Measurements from ENCODE around the gene CYP2J2.
"Not testable (repeated sequence)": the region's sequence is repeated elsewhere in the genome, so short reads cannot be mapped to it uniquely, and the experiment has no call there.

CYP2J2 gene, protein sequence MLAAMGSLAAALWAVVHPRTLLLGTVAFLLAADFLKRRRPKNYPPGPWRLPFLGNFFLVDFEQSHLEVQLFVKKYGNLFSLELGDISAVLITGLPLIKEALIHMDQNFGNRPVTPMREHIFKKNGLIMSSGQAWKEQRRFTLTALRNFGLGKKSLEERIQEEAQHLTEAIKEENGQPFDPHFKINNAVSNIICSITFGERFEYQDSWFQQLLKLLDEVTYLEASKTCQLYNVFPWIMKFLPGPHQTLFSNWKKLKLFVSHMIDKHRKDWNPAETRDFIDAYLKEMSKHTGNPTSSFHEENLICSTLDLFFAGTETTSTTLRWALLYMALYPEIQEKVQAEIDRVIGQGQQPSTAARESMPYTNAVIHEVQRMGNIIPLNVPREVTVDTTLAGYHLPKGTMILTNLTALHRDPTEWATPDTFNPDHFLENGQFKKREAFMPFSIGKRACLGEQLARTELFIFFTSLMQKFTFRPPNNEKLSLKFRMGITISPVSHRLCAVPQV

DNA sequence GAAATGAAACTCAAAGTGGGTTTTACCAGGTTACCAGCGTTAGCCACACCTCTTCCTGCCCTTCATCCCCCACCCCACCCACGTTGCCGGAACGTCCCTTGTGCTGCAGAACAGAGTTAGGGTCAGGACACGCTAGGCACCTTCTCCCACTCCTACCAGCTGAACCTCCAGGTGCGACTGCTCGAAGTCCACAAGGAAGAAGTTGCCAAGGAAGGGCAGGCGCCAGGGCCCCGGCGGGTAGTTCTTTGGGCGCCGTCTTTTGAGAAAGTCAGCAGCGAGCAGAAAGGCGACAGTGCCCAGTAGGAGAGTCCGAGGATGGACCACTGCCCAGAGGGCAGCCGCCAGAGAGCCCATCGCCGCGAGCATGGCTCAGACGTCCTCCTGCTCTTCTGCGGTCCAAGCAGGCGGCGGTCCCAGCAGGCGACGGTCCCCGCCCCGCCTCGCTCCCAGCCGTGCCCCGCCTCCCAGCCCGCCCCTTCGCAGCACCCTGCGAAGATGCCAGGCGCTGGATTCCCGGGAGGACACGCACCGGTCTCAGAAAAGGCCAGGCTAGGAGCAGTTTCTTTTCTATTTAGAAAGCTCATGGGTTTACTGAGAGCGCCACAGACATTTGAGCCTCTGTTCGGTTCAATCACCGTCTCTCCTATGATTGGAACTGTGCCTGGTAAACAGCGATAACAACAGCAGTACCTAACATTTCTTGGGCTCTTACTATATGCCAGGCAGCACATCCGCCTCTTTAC is at the start of gene CYP2J2:
TSS of gene CYP2J2 (minus strand) at position 393 of the 743 bp plus-strand sequence. CDS start at position 366, 27 bp downstream.
- peak within 1 kb of the TSS; percentile 66 for H3K27ac Mint-ChIP-seq

DNA sequence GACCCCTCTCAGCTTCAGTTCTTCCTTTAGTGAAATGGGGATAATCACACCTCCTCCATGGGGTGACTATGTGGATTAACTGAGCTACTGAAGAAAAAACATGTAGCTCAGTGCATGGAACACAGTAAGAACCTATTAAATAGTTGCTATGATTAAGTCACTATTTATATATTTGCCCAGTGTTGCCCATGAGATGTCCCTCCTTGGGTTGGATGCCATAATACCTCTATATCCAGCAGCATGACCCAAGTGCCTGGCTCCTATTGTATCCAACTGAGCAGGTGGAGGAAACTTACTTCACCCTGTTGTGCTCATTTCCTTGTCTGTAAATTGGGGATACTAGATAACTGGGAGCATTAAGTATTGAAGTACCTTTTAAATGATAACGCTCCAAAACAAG is 47.1 kb upstream of the CYP2J2 start:
- Mint-ChIP-seq H3K27ac (no peak overlapping the region), H3K27me3 (peaks cover 33% of the 10 kb centered on the region), H3K36me3 (ENCODE audit: low read depth) (no peaks in the 10 kb centered on the region), H3K4me1 (ENCODE audit: low read depth) (no peaks in the 10 kb centered on the region), H3K4me3 (no peak overlapping the region), H3K9me3 (no peaks in the 10 kb centered on the region)

More for the DNA sequence above, at the start of gene CYP2J2:
- Mint-ChIP-seq H3K36me3 (ENCODE audit: low read depth) (no peaks in the 10 kb centered on the region), H3K4me1 (ENCODE audit: low read depth) (peaks cover 14% of the 10 kb centered on the region), H3K4me3 (peak within 1 kb of the TSS; percentile 84), H3K27me3 (peaks cover 46% of the 10 kb centered on the region), H3K9me3 (peaks cover 14% of the 10 kb centered on the region)

DNA sequence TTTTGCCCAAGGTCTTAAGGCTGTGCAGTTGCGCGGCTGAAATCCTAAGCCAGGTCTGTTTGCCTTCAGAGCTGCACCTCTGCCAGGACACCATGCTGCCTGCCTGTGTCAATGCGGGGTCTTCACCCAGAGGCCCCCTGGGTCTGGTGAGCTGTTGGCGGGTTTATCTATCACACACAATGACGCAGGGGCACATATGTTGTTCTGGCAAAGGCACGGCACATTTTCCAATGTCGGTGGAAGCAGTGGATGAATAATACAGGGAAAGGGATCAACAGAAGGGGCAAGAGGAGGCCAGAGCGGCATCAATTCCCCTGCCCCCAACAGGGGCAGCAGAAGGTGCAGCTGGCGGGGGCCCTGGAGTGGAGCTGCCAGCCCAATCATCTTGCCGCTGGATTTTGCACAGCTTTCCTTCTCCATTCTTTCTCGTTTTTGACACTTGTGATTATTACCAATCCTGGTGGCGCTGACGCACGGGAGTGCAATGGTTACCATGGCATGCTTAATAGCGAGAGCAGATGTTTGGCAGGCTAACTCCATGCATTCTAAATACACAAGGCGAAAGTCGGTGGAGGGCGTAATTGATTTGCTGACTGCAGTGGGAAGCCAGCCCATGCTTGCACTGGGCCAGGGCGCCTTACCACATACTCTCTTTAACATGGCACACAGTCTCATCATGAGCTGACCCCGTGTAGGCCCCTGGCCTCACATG is 45.8 kb upstream of the CYP2J2 start:
- Mint-ChIP-seq H3K36me3 (ENCODE audit: low read depth) (no peaks in the 10 kb centered on the region), H3K4me1 (ENCODE audit: low read depth) (no peaks in the 10 kb centered on the region), H3K27ac (no peak overlapping the region), H3K9me3 (no peaks in the 10 kb centered on the region), H3K27me3 (peaks cover 33% of the 10 kb centered on the region), H3K4me3 (no peak overlapping the region)

DNA sequence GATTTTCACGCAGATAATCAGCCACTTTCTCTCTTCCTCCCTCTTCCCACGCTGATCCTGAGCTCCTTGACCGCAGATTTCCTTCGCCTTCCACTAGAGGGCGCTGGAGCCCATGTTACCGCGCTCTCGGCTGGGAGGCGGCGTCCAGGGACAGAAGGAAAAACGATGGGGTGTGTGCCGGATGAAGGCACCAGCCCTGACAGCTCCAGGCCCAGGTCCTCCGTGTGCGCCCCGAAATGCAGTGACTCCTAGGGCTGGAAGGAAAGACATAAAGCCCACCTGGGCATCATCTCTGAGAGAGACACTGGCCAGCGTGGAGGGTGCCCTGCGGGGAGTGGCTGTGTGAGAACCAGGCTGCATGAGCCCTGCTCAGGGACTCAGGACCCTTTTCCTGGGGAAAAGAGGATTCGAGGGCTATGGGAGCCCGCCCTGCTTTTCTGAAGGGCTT is 44.9 kb upstream of the CYP2J2 start:
- no peaks in the 10 kb centered on the region for H3K4me1 Mint-ChIP-seq (ENCODE audit: low read depth)
- no peak overlapping the region for H3K27ac Mint-ChIP-seq
- no peak overlapping the region for H3K4me3 Mint-ChIP-seq
- H3K36me3 Mint-ChIP-seq (ENCODE audit: low read depth), result no peaks in the 10 kb centered on the region
- H3K27me3 Mint-ChIP-seq, result peaks cover 28% of the 10 kb centered on the region
- no peaks in the 10 kb centered on the region for H3K9me3 Mint-ChIP-seq

DNA sequence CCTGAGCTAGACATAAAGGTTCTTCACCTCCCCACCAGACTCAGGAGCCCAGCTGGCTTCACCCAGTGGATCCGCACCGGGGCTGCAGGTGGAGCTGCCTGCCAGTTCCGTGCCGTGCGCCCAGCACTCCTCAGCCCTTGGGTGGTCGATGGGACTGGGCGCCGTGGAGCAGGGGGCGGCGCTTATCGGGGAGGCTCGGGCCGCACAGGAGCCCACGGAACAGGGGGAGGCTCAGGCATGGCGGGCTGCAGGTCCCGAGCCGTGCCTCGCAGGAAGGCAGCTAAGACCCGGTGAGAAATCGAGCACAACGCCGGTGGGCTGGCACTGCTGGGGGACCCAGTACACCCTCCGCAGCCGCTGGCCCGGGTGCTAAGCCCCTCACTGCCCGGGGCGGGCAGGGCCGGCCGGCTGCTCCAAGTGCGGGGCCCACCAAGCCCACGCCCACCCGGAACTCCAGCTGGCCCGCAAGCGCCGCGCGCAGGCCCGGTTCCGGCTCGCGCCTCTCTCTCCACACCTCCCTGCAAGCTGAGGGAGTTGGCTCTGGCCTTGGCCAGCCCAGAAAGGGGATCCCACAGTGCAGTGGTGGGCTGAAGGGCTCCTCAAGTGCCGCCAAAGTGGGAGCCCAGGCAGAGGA is 43.1 kb upstream of the CYP2J2 start:
- not testable (repeated sequence) for H3K9me3 Mint-ChIP-seq; H3K4me1 Mint-ChIP-seq (ENCODE audit: low read depth); H3K36me3 Mint-ChIP-seq (ENCODE audit: low read depth); H3K4me3 Mint-ChIP-seq; H3K27ac Mint-ChIP-seq
- H3K27me3 Mint-ChIP-seq, result peaks cover 15% of the 10 kb centered on the region

DNA sequence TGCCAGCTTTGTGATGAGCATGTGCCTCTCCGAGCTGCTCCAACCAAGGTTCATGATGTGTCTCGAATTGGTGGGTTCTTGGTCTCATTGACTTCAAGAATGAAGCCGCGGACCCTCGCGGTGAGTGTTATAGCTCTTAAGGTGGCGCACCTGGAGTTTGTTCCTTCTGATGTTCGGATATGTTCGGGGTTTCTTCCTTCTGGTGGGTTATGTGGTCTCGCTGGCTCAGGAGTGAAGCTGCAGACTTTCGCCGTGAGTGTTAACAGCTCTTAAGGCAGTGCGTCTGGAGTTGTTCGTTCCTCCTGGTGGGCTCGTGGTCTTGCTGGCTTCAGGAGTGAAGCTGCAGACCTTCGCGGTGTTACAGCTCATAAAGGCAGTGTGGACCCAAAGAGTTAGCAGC is 42.2 kb upstream of the CYP2J2 start:
- peaks cover 11% of the 10 kb centered on the region for H3K27me3 Mint-ChIP-seq
- not testable (repeated sequence) for H3K4me1 Mint-ChIP-seq (ENCODE audit: low read depth); H3K4me3 Mint-ChIP-seq; H3K36me3 Mint-ChIP-seq (ENCODE audit: low read depth); H3K27ac Mint-ChIP-seq; H3K9me3 Mint-ChIP-seq

DNA sequence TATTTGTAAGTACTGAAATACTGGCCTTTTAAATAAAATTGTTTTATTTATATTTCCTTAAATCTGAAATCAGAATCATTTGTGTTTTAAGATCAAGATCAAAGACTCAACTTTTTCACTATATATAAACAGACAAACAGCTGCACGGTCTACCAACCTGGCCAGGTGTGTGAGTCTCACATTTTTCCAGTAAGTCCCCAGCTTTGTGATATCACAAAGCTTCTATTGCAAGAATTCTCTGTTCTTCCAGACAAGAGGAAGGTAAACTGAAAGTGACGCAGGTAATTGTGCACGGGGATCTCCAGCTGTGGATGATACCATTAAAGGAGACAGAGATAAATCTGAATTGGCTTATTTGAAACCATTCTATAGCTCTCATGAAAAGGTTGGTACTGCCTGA is 41.2 kb upstream of the CYP2J2 start:
- H3K4me3 Mint-ChIP-seq, result no peak overlapping the region
- no peaks in the 10 kb centered on the region for H3K4me1 Mint-ChIP-seq (ENCODE audit: low read depth)
- H3K9me3 Mint-ChIP-seq, result no peaks in the 10 kb centered on the region
- H3K27me3 Mint-ChIP-seq, result peaks cover 7% of the 10 kb centered on the region
- no peak overlapping the region for H3K27ac Mint-ChIP-seq
- no peaks in the 10 kb centered on the region for H3K36me3 Mint-ChIP-seq (ENCODE audit: low read depth)

DNA sequence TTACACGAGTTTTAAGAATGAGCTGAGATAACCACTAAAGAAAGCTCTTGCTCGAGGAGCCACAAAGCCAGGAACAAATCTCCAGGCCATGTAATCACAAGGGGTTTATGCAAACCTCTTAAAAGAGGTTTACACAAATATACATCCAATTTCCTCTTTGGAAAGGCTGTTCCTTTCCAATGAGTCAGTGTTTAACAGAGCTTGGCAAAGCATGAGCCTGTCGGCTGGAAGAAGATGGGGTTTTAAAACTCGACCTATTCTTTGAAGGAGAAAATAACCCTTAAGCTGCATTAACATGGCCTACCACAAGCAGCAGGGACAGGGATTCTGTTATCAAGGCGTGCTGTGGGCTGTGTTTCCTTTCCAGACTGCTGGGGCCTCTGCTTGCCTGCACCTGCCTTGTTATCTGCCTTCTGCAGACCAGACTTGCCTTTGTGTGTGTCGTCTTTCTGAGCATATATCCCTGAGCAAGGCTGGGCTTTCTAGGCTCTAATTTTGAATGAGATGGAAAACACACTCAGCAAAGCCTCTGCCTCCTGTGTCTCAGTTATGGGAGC is 40.6 kb upstream of the CYP2J2 start:
- Mint-ChIP-seq H3K27me3 (peaks cover 2% of the 10 kb centered on the region), H3K27ac (no peak overlapping the region)

DNA sequence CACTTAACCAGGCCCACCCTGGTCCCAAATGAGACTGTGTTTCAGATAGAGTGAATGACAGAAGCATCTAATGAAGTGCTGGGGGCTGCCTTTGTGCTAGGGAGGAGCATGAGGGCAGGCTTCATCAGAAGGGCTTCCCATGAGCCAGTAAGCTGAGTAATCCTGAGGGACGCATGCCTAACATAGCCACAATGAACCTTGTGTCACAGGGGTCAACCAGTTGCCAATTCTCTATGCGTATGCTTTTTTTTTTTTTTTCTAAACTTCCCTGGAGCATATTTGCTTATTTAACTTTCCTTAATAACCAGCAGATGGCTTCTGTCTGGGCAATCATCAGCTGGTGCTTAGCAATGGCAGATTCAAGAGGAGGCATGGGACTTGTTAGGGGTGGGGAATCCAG is 25.5 kb upstream of the CYP2J2 start:
- Mint-ChIP-seq H3K27me3 (peaks cover 4% of the 10 kb centered on the region), H3K36me3 (ENCODE audit: low read depth) (no peaks in the 10 kb centered on the region)

More for the DNA sequence above, 40.6 kb upstream of the CYP2J2 start:
- no peak overlapping the region for H3K4me3 Mint-ChIP-seq
- no peaks in the 10 kb centered on the region for H3K4me1 Mint-ChIP-seq (ENCODE audit: low read depth)
- no peaks in the 10 kb centered on the region for H3K36me3 Mint-ChIP-seq (ENCODE audit: low read depth)
- no peaks in the 10 kb centered on the region for H3K9me3 Mint-ChIP-seq

DNA sequence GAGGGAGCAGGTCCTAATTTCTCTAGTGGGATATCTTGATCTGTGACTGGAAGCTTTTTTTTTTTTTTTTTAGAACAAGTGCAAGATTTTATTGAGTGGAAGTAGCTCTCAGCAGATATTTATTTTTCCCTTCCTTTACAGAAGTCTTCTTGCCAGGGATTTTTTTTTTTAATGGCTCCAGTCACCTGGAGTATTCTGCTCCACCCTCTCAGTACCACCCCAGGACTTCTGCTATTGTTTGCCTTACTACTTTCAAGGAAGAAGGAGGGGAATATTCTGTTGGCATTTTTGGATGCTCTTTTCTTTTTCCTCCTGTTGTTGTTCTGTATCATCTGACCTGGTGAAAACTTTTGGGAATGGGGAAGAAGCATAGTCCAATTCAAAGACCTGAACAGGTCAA is 23.1 kb upstream of the CYP2J2 start:
- no peaks in the 10 kb centered on the region for H3K9me3 Mint-ChIP-seq
- H3K27ac Mint-ChIP-seq, result no peak overlapping the region
- no peaks in the 10 kb centered on the region for H3K4me1 Mint-ChIP-seq (ENCODE audit: low read depth)
- H3K4me3 Mint-ChIP-seq, result no peak overlapping the region
- no peaks in the 10 kb centered on the region for H3K36me3 Mint-ChIP-seq (ENCODE audit: low read depth)
- H3K27me3 Mint-ChIP-seq, result peaks cover 4% of the 10 kb centered on the region

More for the DNA sequence above, 25.5 kb upstream of the CYP2J2 start:
- no peak overlapping the region for H3K27ac Mint-ChIP-seq
- no peak overlapping the region for H3K4me3 Mint-ChIP-seq
- H3K9me3 Mint-ChIP-seq, result no peaks in the 10 kb centered on the region
- H3K4me1 Mint-ChIP-seq (ENCODE audit: low read depth), result no peaks in the 10 kb centered on the region

DNA sequence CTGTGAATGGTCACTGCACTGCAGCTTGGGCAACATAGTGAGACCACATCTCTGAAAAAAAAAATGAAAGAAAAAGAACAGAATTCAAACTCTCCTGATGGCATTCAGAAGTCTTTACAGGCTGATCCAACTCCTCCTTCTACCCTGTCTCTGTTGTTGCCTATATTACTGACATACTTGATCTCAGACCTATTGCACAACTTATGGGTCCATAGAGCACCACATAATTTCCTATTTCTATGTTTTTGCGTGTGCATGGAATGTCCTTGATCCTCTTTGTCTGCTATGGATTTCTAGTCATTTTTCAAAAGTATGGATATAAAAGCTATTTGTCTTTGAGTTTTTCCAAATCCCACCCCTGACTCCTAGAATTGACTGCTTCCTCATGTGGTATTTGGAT is 22.4 kb upstream of the CYP2J2 start:
- H3K4me3 Mint-ChIP-seq, result no peak overlapping the region
- no peaks in the 10 kb centered on the region for H3K4me1 Mint-ChIP-seq (ENCODE audit: low read depth)
- no peaks in the 10 kb centered on the region for H3K36me3 Mint-ChIP-seq (ENCODE audit: low read depth)
- H3K27me3 Mint-ChIP-seq, result peaks cover 4% of the 10 kb centered on the region
- no peak overlapping the region for H3K27ac Mint-ChIP-seq
- H3K9me3 Mint-ChIP-seq, result no peaks in the 10 kb centered on the region

DNA sequence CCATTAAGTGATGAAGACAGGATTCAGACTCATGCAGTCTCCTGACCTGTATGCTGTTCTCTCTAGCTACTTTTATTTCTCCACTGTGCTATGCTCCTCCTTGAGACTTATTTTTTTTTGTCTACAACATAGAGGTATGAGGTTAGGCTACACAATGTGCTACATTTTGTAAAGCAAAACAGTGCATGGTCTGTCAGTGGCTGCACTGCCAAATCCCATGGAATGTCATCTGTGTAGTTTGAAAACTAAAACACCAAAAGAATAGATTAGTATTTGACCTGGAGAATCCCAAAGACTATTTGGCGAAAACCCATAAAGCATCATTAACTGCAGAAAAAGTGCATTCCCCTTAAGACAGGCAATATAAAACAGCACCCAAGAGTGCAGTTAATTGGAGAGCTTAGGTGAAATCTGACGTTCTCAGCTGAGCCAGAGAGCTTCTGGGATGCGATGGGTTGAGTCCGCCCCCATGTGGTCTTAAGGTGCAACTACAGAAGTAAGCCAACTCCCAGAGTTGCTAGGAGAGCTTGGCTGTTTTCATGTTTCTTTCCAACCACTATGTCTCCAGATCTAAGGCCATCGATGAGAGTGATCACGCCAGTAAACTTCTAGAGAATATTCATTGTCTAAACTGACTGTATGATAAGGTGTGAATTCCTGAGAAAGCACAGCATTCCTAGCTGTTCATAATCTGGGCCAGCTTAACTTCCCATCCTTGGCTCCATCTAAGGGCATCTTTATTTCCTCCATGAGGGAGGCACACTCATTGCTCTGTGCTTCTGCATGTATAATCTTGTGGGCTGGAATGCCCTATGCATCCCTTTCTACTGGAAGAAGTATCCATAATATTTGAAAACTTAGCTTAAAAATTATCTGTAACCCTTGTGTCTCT is 20.7 kb upstream of the CYP2J2 start:
- no peaks in the 10 kb centered on the region for H3K4me1 Mint-ChIP-seq (ENCODE audit: low read depth)
- H3K4me3 Mint-ChIP-seq, result no peak overlapping the region
- H3K36me3 Mint-ChIP-seq (ENCODE audit: low read depth), result no peaks in the 10 kb centered on the region
- no peaks in the 10 kb centered on the region for H3K9me3 Mint-ChIP-seq
- peaks cover 4% of the 10 kb centered on the region for H3K27me3 Mint-ChIP-seq
- no peak overlapping the region for H3K27ac Mint-ChIP-seq

DNA sequence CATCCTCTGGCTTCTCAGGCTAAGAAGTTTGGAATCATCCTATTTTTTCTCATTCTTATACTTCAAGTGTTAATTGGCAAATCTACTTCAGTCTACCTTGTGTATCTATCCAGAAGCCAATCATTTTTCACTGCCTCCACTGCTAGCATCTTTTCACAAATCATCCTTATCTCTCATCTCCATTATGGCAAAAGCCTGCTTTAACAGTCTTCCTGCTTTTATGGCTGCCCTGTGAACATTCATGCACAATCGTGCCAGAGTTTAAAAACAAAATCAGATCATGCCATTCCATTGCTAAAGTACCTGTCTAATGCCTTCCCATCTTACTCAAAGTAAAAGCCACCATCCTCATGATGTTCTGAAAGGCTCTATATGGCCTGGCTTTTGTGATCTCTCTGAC is 19.2 kb upstream of the CYP2J2 start:
- Mint-ChIP-seq H3K9me3 (no peaks in the 10 kb centered on the region), H3K27ac (no peak overlapping the region), H3K27me3 (peaks cover 4% of the 10 kb centered on the region), H3K36me3 (ENCODE audit: low read depth) (no peaks in the 10 kb centered on the region), H3K4me3 (no peak overlapping the region), H3K4me1 (ENCODE audit: low read depth) (no peaks in the 10 kb centered on the region)

Measured in stimulated activated naive CD8-positive, alpha-beta T cell treated with anti-CD3 and anti-CD28 coated beads, Interleukin-15, Interleukin-2, amounts not matched to agents 100 ng/mL and 50 ng/mL, for 24 hours (primary cell).